OCI-LY7 (cell line): ENCODE measurements around the gene PKDCC. TPM values are rescaled to one million over a fixed set of nuclear protein-coding genes. Genes with fewer than 3 reads are reported as not detected.

Source experiments
- BruUV-seq: library from RNA; stranded (reverse); fragments of 400-500 nt; replicated peaks from 2 replicates; lab custom pipeline; 2021; lab: Mats Ljungman, UMichigan
- CTCF ChIA-PET: fragments of 300-600 bp; sonication (Branson Sonifier 250); formaldehyde crosslinking; loops from one replicate; lab custom pipeline; 2022; ENCODE audit warnings: antibody characterized with exemption; ENCODE audit not compliant: unreplicated experiment; lab: Charles Lee
- POLR2A ChIA-PET: fragments of 300-600 bp; sonication (Branson Sonifier 250); formaldehyde crosslinking; loops from one replicate; lab custom pipeline; 2022; ENCODE audit warnings: antibody characterized with exemption; lab: Charles Lee
- DNase-seq: peaks from one replicate; pipeline ENCODE4 v3.0.0-alpha.2; 2015; ENCODE audit warnings: low spot score
- H2AFZ ChIP-seq: fragments of 200-600 bp; sonication (generic), shearing (Covaris generic); 2 replicates; pipeline ENCODE4 v1.6.1; 2014; ENCODE audit warnings: mild to moderate bottlenecking, antibody characterized with exemption, low read length, moderate library complexity
- H3K27ac ChIP-seq: fragments of 200-600 bp; sonication (generic); 2 replicates; pipeline ENCODE4 v1.5.1; 2014; ENCODE audit warnings: mixed run types, low read depth, mild to moderate bottlenecking, moderate library complexity, low read length, inconsistent platforms; ENCODE audit not compliant: poor library complexity, severe bottlenecking
- H3K36me3 ChIP-seq: fragments of 200-600 bp; sonication (generic); 2 replicates; pipeline ENCODE4 v1.6.1; 2014; ENCODE audit warnings: mild to moderate bottlenecking, antibody characterized with exemption, low read length, moderate library complexity, mixed read lengths; ENCODE audit not compliant: insufficient read depth
- H3K4me1 ChIP-seq: fragments of 200-600 bp; sonication (generic); 2 replicates; pipeline ENCODE4 v1.5.1; 2014; ENCODE audit warnings: mild to moderate bottlenecking, low read length; ENCODE audit not compliant: insufficient read depth, poor library complexity, severe bottlenecking
- H3K4me2 ChIP-seq: fragments of 200-600 bp; sonication (generic); 2 replicates; pipeline ENCODE4 v1.6.1; 2014; ENCODE audit warnings: mild to moderate bottlenecking, low read length
- H3K4me3 ChIP-seq: fragments of 200-600 bp; sonication (generic); 2 replicates; pipeline ENCODE4 v1.5.1; 2014; ENCODE audit warnings: mild to moderate bottlenecking, low read depth, low read length; ENCODE audit not compliant: poor library complexity, severe bottlenecking
- H3K79me2 ChIP-seq: fragments of 200-600 bp; sonication (generic); 2 replicates; pipeline ENCODE4 v1.6.1; 2016; ENCODE audit warnings: low read depth, mild to moderate bottlenecking, low read length, moderate library complexity, mixed read lengths; ENCODE audit not compliant: insufficient read depth
- H3K9me2 ChIP-seq: fragments of 200-600 bp; sonication (generic); 2 replicates; pipeline ENCODE4 v1.6.1; 2016; ENCODE audit warnings: mild to moderate bottlenecking, low read length, mixed read lengths; ENCODE audit not compliant: insufficient read depth
- H3K9me3 ChIP-seq: fragments of 200-600 bp; sonication (generic); 2 replicates; pipeline ENCODE4 v1.6.1; 2014; ENCODE audit warnings: mild to moderate bottlenecking, mixed run types, low read length, mixed read lengths
- H4K20me1 ChIP-seq: fragments of 200-600 bp; sonication (generic); 2 replicates; pipeline ENCODE4 v1.6.1; 2014; ENCODE audit warnings: mild to moderate bottlenecking, antibody characterized with exemption, low read length, moderate library complexity, mixed read lengths; ENCODE audit not compliant: insufficient read depth
- EZH2phosphoT487 ChIP-seq: fragments of 200-600 bp; sonication (generic); IDR thresholded peaks from 2 replicates; pipeline ENCODE4 v1.6.1; 2018; ENCODE audit warnings: low read depth, borderline replicate concordance, mild to moderate bottlenecking, mixed run types, antibody characterized with exemption, low read length, moderate library complexity, mixed read lengths
- intact Hi-C: fragments of 100-400 bp; cut with micrococcal nuclease; formaldehyde crosslinking; loops from one replicate; pipeline ENCODE4 v1.10.0; 2022; ENCODE audit not compliant: unreplicated experiment
- total RNA-seq, 2 experiments: library from RNA; depleted of rRNA in 1 of 2; stranded (reverse); fragments of >200 nt in 1 of 2; shearing (Covaris generic) in 1 of 2; gene quantifications; 2 replicates each; pipeline ENCODE4 v1.2.3, GENCODE V29; 2014 to 2022
- TF ChIP-seq, protein P1 (sequence below): fragments of 200-600 bp; sonication (generic); conservative IDR thresholded peaks from 2 replicates; pipeline ENCODE4 v1.5.1; 2014; ENCODE audit warnings: mild to moderate bottlenecking, antibody characterized with exemption, low read length, moderate library complexity, mixed read lengths

The PKDCC gene
- total RNA-seq, 2 experiments from 2014 or later = not detected

DNA sequence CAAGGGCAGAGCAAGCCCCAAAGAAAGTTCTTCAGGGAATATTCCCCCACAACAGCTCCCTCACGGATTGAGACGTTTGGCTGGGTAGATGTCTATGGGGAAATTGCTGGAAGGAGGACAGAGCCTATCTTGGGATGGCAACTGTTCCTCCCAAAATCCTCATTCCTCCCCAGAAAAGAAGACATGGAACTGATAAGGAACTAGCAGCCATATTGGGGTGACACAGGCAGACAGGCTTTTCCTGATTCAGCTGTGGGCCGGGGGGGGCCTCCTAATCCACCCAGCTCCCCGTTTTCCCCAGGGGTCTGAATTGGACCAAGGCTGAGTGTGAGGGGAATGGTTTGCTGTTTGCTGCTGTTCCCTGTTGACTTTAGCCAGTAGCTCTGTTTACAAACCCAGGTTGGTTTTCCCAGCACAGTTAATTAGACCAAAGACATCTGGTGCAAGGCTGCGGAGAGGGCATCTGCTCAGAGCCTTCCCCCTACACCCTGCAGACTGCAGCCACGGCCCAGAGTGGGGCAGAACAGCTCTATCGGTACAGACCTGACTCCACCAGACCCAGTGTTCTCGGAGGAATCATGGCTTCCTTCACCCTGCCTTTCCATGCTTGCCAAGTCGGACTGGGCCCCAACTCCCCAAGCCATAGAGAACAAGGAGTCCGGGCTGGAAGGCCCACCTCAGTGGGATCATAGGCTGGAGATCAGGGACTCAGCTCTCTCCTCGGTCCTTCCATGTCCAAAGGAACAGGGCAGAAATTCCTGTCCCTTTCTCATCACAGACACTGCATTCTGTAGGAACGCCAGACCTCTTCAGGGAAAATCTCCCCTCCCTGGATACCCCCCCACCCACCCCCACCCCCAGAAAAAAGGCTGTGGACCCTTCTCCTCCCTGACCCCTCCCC lies 1.7 kb upstream of the PKDCC start:
- DNase-seq = no peak
- no peak for TF ChIP-seq EZH2phosphoT487
- TF ChIP-seq, protein P1, sequence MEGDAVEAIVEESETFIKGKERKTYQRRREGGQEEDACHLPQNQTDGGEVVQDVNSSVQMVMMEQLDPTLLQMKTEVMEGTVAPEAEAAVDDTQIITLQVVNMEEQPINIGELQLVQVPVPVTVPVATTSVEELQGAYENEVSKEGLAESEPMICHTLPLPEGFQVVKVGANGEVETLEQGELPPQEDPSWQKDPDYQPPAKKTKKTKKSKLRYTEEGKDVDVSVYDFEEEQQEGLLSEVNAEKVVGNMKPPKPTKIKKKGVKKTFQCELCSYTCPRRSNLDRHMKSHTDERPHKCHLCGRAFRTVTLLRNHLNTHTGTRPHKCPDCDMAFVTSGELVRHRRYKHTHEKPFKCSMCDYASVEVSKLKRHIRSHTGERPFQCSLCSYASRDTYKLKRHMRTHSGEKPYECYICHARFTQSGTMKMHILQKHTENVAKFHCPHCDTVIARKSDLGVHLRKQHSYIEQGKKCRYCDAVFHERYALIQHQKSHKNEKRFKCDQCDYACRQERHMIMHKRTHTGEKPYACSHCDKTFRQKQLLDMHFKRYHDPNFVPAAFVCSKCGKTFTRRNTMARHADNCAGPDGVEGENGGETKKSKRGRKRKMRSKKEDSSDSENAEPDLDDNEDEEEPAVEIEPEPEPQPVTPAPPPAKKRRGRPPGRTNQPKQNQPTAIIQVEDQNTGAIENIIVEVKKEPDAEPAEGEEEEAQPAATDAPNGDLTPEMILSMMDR = no peak
- no peak overlapping the region for H3K4me3 ChIP-seq
- H3K9me3 ChIP-seq = no peaks in the 10 kb centered on the region
- H3K27ac ChIP-seq = no peak overlapping the region
- H3K9me2 ChIP-seq = no peaks in the 10 kb centered on the region
- CTCF ChIA-PET = no interaction called here
- no peak overlapping the region for H3K4me2 ChIP-seq
- BruUV-seq = no TSS peak
- H3K79me2 ChIP-seq = no peaks in the 10 kb centered on the region
- H3K36me3 ChIP-seq = no peaks in the 10 kb centered on the region
- no peak overlapping the region for H2AFZ ChIP-seq
- POLR2A ChIA-PET = interaction anchor here (0.6 to 1.1 kb wide), 3 partner anchors 48 to 731 kb away, joined by 3 to 8 read pairs (median 4); no protein-coding TSS in a partner anchor
- no peaks in the 10 kb centered on the region for H4K20me1 ChIP-seq
- intact Hi-C loops = no loop called here
- H3K4me1 ChIP-seq = no peaks in the 10 kb centered on the region

GRCh38 chr2:42046819-42047487 lies 868 bp upstream of the PKDCC start:
- Histone ChIP-seq H3K36me3 (no peaks in the 10 kb centered on the region), H2AFZ (no peak overlapping the region), H3K4me3 (no peak overlapping the region), H3K9me3 (no peaks in the 10 kb centered on the region), H3K79me2 (no peaks in the 10 kb centered on the region), H3K4me1 (no peaks in the 10 kb centered on the region), H3K4me2 (no peak overlapping the region), H4K20me1 (no peaks in the 10 kb centered on the region), H3K9me2 (no peaks in the 10 kb centered on the region), H3K27ac (no peak overlapping the region)
- intact Hi-C loops = no loop called here
- ChIA-PET POLR2A (no interaction called here), CTCF (no interaction called here)
- no peak for DNase-seq
- no peak for TF ChIP-seq EZH2phosphoT487
- TF ChIP-seq, protein P1 = no peak
- BruUV-seq = no TSS peak
